Prostate gland (tissue), 2 donors: ENCODE data around the gene PCDH17. TPM values are rescaled to one million over a fixed set of nuclear protein-coding genes. Genes with fewer than 3 reads are reported as not detected.

Source experiments
- DNase-seq: peaks from one replicate; pipeline ENCODE4 v3.0.0-alpha.2; 2019; ENCODE audit warnings: low spot score
- H3K27ac ChIP-seq, 2 donors: fragments of 200-600 bp; sonication (generic); 2 replicates each; pipeline ENCODE4 v1.5.1; 2017 to 2019
- H3K27me3 ChIP-seq: fragments of 200-600 bp; sonication (generic); replicated peaks from 2 replicates; pipeline ENCODE4 v1.5.1; 2019; ENCODE audit not compliant: insufficient read depth
- H3K36me3 ChIP-seq, 2 donors: fragments of 200-600 bp; sonication (generic); 1 replicate in 1 of 2; 2 replicates in 1 of 2; pipeline versions ENCODE4 v1.5.1 to v1.8.1; 2017 to 2019
- H3K4me1 ChIP-seq: fragments of 200-600 bp; sonication (generic); replicated peaks from 2 replicates; pipeline ENCODE4 v1.5.1; 2019
- H3K4me3 ChIP-seq, 2 donors: fragments of 200-600 bp; sonication (generic); 2 replicates each; pipeline ENCODE4 v1.5.1; 2017 to 2019
- H3K9me3 ChIP-seq: fragments of 200-600 bp; sonication (generic); 2 replicates; pipeline ENCODE4 v1.5.1; 2017
- CTCF ChIP-seq, 4 experiments: fragments of 200-600 bp in 2 of 4; fragments of 450-650 bp in 2 of 4; sonication (generic) in 2 of 4; IDR thresholded peaks; 1 replicate in 3 of 4; 2 replicates in 1 of 4; pipeline ENCODE4 v1.5.1; 2016 to 2019; ENCODE audit warnings: antibody characterized with exemption in 4 of 4, mild to moderate bottlenecking in 2 of 4, moderate library complexity in 2 of 4
- POLR2A ChIP-seq: fragments of 450-650 bp; IDR thresholded peaks from one replicate; pipeline ENCODE4 v1.6.1; 2016; ENCODE audit warnings: antibody characterized with exemption, mild to moderate bottlenecking
- POLR2AphosphoS5 ChIP-seq: sonication (generic); formaldehyde crosslinking; IDR thresholded peaks from one replicate; pipeline ENCODE4 v1.6.1; 2017; ENCODE audit warnings: antibody characterized with exemption
- WGBS: methylation state at CpG from one replicate; pipeline ENCODE4 v1.1.5; 2018; 5-methylcytosine and 5-hydroxymethylcytosine counted together
- intact Hi-C: fragments of 100-400 bp; cut with DNase I; formaldehyde crosslinking; loops from one replicate; pipeline ENCODE4 v1.14.2; 2022
- total RNA-seq, 2 donors: library from RNA; depleted of rRNA; stranded (reverse); fragments of >200 nt; gene quantifications; one replicate each; pipeline ENCODE4 v1.1.0, GENCODE V29; 2016

The PCDH17 gene
- total RNA-seq, result 10 to 100 TPM in 1 of 2 donors, 1 to 10 TPM in 1; 2.5 to 13.7 TPM

- Histone ChIP-seq H3K27me3 (peaks cover 21% of the 10 kb centered on the region), H3K36me3 (no peaks in the 10 kb centered on the region), H3K4me3 (peak within 1 kb of the TSS; percentile 19 to 25), H3K4me1 (no peaks in the 10 kb centered on the region), H3K27ac (no peak within 1 kb of the TSS), H3K9me3 (no peaks in the 10 kb centered on the region)
- WGBS, result 7% methylated on average over 33 of the region's 33 CpGs
- no peak for DNase-seq
- intact Hi-C loops, result no loop called here
- TF ChIP-seq POLR2AphosphoS5 (no peak), POLR2A (no peak), CTCF (IDR thresholded peaks at IDR 0.05) (no peak)
Observed at GRCh38 chr13:57631596-57632275, at the start of gene PCDH17. Gene PCDH17 (plus strand): TSS chr13:57631744. CDS start chr13:57632547, 803 bp downstream.

- no peaks in the 10 kb centered on the region for H3K36me3 ChIP-seq
- H3K4me1 ChIP-seq, result no peaks in the 10 kb centered on the region
- intact Hi-C loops, result no loop called here
- no peak overlapping the region for H3K4me3 ChIP-seq
- 81% methylated on average over 6 of the region's 6 CpGs for WGBS
- no peak for DNase-seq
- TF ChIP-seq CTCF (IDR thresholded peaks at IDR 0.05), result no peak
- no peak for TF ChIP-seq POLR2A
- no peak for TF ChIP-seq POLR2AphosphoS5
- H3K27me3 ChIP-seq, result no peaks in the 10 kb centered on the region
- no peaks in the 10 kb centered on the region for H3K9me3 ChIP-seq
- H3K27ac ChIP-seq, result no peak overlapping the region
Observed at GRCh38 chr13:57582032-57582431, 49.5 kb upstream of the PCDH17 start.

- no peaks in the 10 kb centered on the region for H3K4me1 ChIP-seq
- DNase-seq, result no peak
- no peak overlapping the region for H3K27ac ChIP-seq
- no peaks in the 10 kb centered on the region for H3K9me3 ChIP-seq
- 18% methylated on average over 1 of the region's 1 CpG for WGBS
- intact Hi-C loops, result no loop called here
- H3K27me3 ChIP-seq, result no peaks in the 10 kb centered on the region
- no peaks in the 10 kb centered on the region for H3K36me3 ChIP-seq
- no peak overlapping the region for H3K4me3 ChIP-seq
- no peak for TF ChIP-seq POLR2AphosphoS5
- TF ChIP-seq POLR2A, result no peak
- no peak for TF ChIP-seq CTCF (IDR thresholded peaks at IDR 0.05)
Observed at GRCh38 chr13:57583529-57583928, 48.0 kb upstream of the PCDH17 start.

GRCh38 chr13:57588639-57589038 is 42.9 kb upstream of the PCDH17 start:
- WGBS, result 88% methylated on average over 3 of the region's 3 CpGs
- no peaks in the 10 kb centered on the region for H3K36me3 ChIP-seq
- no peaks in the 10 kb centered on the region for H3K4me1 ChIP-seq
- no peaks in the 10 kb centered on the region for H3K27me3 ChIP-seq
- intact Hi-C loops, result no loop called here
- H3K9me3 ChIP-seq, result no peaks in the 10 kb centered on the region
- H3K4me3 ChIP-seq, result no peak overlapping the region
- no peak for DNase-seq
- no peak overlapping the region for H3K27ac ChIP-seq
- TF ChIP-seq POLR2AphosphoS5 (no peak), CTCF (IDR thresholded peaks at IDR 0.05) (no peak), POLR2A (no peak)

GRCh38 chr13:57595775-57596174 is 35.8 kb upstream of the PCDH17 start:
- no peaks in the 10 kb centered on the region for H3K9me3 ChIP-seq
- DNase-seq, result no peak
- intact Hi-C loops, result no loop called here
- H3K27ac ChIP-seq, result no peak overlapping the region
- no peaks in the 10 kb centered on the region for H3K27me3 ChIP-seq
- no peaks in the 10 kb centered on the region for H3K4me1 ChIP-seq
- H3K4me3 ChIP-seq, result no peak overlapping the region
- H3K36me3 ChIP-seq, result no peaks in the 10 kb centered on the region
- WGBS, result 82% methylated on average over 1 of the region's 1 CpG
- TF ChIP-seq POLR2A (no peak), CTCF (IDR thresholded peaks at IDR 0.05) (no peak), POLR2AphosphoS5 (no peak)
